ENCODE data around the gene CRB1. TPM values are rescaled to one million over a fixed set of nuclear protein-coding genes. Genes with fewer than 3 reads are reported as not detected.

CRB1 gene
- total and polyA plus RNA-seq, 2 of the 8 experiments (the other 6 are each of a cell fraction or from before 2014, with no cell fraction given), result 0.03 TPM; not detected in 1

GRCh38 chr1:197390856-197391255 lies 122.8 kb downstream of the CRB1 start:
- CTCF ChIA-PET (ENCODE audit: partially characterized antibody), result interaction anchor here (1.2 to 3.2 kb wide), 4 partner anchors 9 to 27 kb away, joined by 3 to 18 read pairs (median 4); no protein-coding TSS in a partner anchor
- no peak overlapping the region for H3K4me2 ChIP-seq (ENCODE audit: insufficient read depth in 1 of 2, low read depth in 2 of 2, low read length in 2 of 2)
- no peak for TF ChIP-seq SRF (IDR thresholded peaks at IDR 0.05; ENCODE audit: low read depth, low read length)
- TF ChIP-seq ZNF274 (IDR thresholded peaks at IDR 0.05; ENCODE audit: borderline replicate concordance, extremely low read depth, low read length), result no peak
- no peak for TF ChIP-seq EP300 (IDR thresholded peaks at IDR 0.05; ENCODE audit: borderline replicate concordance in 1 of 2, low read depth in 2 of 2, low read length in 2 of 2)
- no peak for TF ChIP-seq RNF2 (IDR thresholded peaks at IDR 0.05; ENCODE audit: borderline replicate concordance, low read depth, low read length, missing control alignments, poor library complexity, severe bottlenecking)
- TF ChIP-seq BACH1 (IDR thresholded peaks at IDR 0.05; ENCODE audit: low read length), result no peak
- no peak for TF ChIP-seq BCL11A (IDR thresholded peaks at IDR 0.05; ENCODE audit: low read depth in 2 of 2, low read length in 2 of 2)
- no peak for TF ChIP-seq POLR2AphosphoS5 (IDR thresholded peaks at IDR 0.05; ENCODE audit: low read depth, low read length)
- no peak for TF ChIP-seq JUN (IDR thresholded peaks at IDR 0.05; ENCODE audit: low read depth, low read length)
- no peak for TF ChIP-seq SAP30 (IDR thresholded peaks at IDR 0.05; ENCODE audit: insufficient read depth, insufficient replicate concordance, low read length)
- TF ChIP-seq KDM4A (IDR thresholded peaks at IDR 0.05; ENCODE audit: low read depth, low read length, severe bottlenecking), result no peak
- TF ChIP-seq RBBP5 (IDR thresholded peaks at IDR 0.05; ENCODE audit: borderline replicate concordance, low read depth, low read length), result no peak
- TF ChIP-seq POU5F1 (IDR thresholded peaks at IDR 0.05; ENCODE audit: low read depth, low read length), result no peak
- no peak for TF ChIP-seq RAD21 (IDR thresholded peaks at IDR 0.05 in 1 of 2, conservative IDR thresholded peaks at IDR 0.05 in 1 of 2; ENCODE audit: low read depth in 2 of 2, low read length in 2 of 2)
- no peak for TF ChIP-seq FOSL1 (IDR thresholded peaks at IDR 0.05; ENCODE audit: insufficient read depth, low read depth, low read length)

More at GRCh38 chr1:197390856-197391255, 122.8 kb downstream of the CRB1 start:
- Histone ChIP-seq H2BK12ac (ENCODE audit: low read depth, low read length) (no peak overlapping the region), H4K5ac (ENCODE audit: insufficient read length, low read depth, low read length) (no peak overlapping the region), H3K27ac (ENCODE audit: low read depth, low read length) (no peak overlapping the region), H3K79me2 (ENCODE audit: control insufficient read depth in 1 of 2, insufficient read depth in 2 of 2, low read length in 2 of 2) (no peaks in the 10 kb centered on the region), H3K36me3 (ENCODE audit: control insufficient read depth in 2 of 4, insufficient read depth in 4 of 4, low read length in 3 of 4) (no peaks in the 10 kb centered on the region), H3K4me1 (replicated peaks in 1 of 4; ENCODE audit: control insufficient read depth in 3 of 4, insufficient read depth in 4 of 4, low read length in 3 of 4) (no peaks in the 10 kb centered on the region), H2BK20ac (ENCODE audit: low read length) (no peak overlapping the region), H3K23ac (ENCODE audit: insufficient read length) (no peak overlapping the region), H3K9ac (replicated peaks in 1 of 4; ENCODE audit: extremely low read depth in 1 of 4, low read depth in 3 of 4, low read length in 3 of 4) (no peak overlapping the region), H3K27me3 (replicated peaks in 1 of 4; ENCODE audit: control insufficient read depth in 3 of 4, extremely low read depth in 1 of 4, insufficient read depth in 3 of 4, low read length in 3 of 4) (no peaks in the 10 kb centered on the region), H2BK5ac (ENCODE audit: low read depth, low read length) (no peak overlapping the region), H3K14ac (ENCODE audit: insufficient read length) (no peak overlapping the region), H3K9me3 (ENCODE audit: insufficient read depth in 2 of 2, low read depth in 1 of 2, low read length in 1 of 2) (no peaks in the 10 kb centered on the region), H2AFZ (ENCODE audit: low read length) (no peak overlapping the region), H3K23me2 (ENCODE audit: low read depth, low read length) (no peaks in the 10 kb centered on the region), H3K4ac (replicated peaks; ENCODE audit: insufficient read length, low read depth, low read length) (no peak overlapping the region), H2BK120ac (replicated peaks; ENCODE audit: low read depth, low read length) (no peak overlapping the region), H4K8ac (ENCODE audit: extremely low read depth, insufficient read depth, low read length) (no peak overlapping the region), H3K79me1 (ENCODE audit: low read depth, low read length) (no peaks in the 10 kb centered on the region), H4K91ac (replicated peaks; ENCODE audit: insufficient read length, low read length) (no peak overlapping the region), H3K4me3 (ENCODE audit: extremely low read depth in 1 of 4, insufficient read depth in 2 of 4, low read depth in 3 of 4, low read length in 4 of 4) (no peak overlapping the region), H3K18ac (ENCODE audit: extremely low read depth, low read length) (no peak overlapping the region), H3K56ac (replicated peaks; ENCODE audit: insufficient read length, low read depth, low read length) (no peak overlapping the region), H4K20me1 (replicated peaks in 1 of 2; ENCODE audit: control insufficient read depth in 1 of 2, insufficient read depth in 2 of 2, low read length in 2 of 2) (no peaks in the 10 kb centered on the region), H2AK5ac (ENCODE audit: low read depth, low read length) (no peak overlapping the region), H2BK15ac (ENCODE audit: low read length) (no peak overlapping the region)
- WGBS, 2 experiments (ENCODE audit: extremely low coverage in 1 of 2, insufficient coverage in 1 of 2, insufficient read length in 1 of 2, insufficient replicate concordance in 2 of 2, low coverage in 1 of 2, low lambda C conversion rate in 2 of 2, missing lambda C conversion rate in 1 of 2), result 25% methylated on average over 2 of the region's 2 CpGs; no CpG with 5 or more reads in 1 of the 2 experiments
- DNase-seq (ENCODE audit: low read depth in 1 of 2, low spot score in 2 of 2), result no peak
- no peak for FAIRE-seq
- POLR2A ChIA-PET (ENCODE audit: partially characterized antibody), result no interaction called here
